NCI-H2171 (cell line): ENCODE results near the gene S100PBP.
A peak's percentile ranks its signal among the peaks of the same experiment; 100 is the strongest.
"Not testable (repeated sequence)": the region's sequence is repeated elsewhere in the genome, so short reads cannot be mapped to it uniquely, and the experiment has no call there.

ENCODE experiments used
- DNase-seq: peaks from one replicate; lab custom pipeline; 2025; lab: John Stamatoyannopoulos, UW

S100PBP gene

DNA sequence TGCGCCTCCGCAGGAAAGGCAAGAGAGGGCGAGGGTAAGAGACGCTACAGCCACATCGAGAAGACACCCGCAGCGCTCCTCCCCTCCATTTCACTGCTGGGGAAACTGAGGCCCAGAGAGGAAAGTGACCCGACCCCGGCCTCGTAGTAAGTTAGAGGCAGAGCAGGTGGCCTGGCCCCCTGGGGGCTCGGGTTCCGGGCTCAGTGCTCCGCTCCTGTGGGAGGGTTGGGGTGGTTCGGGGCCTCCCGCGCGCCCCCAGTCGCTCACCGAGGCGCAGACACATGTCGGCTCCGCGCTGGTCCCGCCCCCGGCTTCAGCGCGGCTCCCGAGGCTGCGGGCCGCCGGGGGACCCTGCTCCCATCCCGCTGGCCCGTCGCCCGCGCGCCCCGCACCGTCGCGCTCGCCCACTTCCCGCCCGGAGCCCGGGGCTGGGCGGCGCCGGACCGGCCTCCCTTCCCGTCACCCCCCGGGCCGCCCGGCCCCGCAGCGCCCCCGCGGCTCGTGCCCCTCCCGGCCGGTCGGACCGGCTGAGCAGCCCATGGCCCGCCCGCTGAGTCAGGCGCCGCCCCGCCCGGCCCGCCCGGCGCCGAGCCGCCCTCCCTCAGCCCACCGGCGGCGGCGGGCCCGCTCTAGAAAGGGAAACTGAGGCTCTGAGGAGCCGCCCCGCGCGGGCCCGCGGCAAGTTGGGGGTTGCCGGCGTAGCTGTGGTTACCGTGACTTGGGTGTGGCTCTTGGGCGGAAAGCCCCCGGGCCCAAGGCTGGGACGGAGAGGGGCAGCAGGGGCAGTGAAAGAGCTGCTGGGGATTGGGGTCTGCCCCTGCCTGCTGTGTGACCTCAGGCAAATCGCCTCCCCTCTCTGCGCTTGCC is 83.7 kb downstream of the S100PBP start, which contains the start of gene TMEM54:
Gene TMEM54, minus strand, starts transcription at position 434 of the 867 bp plus-strand sequence. Its CDS starts 151 bp downstream, at position 283.
- DNase-seq: peak; percentile 33

DNA sequence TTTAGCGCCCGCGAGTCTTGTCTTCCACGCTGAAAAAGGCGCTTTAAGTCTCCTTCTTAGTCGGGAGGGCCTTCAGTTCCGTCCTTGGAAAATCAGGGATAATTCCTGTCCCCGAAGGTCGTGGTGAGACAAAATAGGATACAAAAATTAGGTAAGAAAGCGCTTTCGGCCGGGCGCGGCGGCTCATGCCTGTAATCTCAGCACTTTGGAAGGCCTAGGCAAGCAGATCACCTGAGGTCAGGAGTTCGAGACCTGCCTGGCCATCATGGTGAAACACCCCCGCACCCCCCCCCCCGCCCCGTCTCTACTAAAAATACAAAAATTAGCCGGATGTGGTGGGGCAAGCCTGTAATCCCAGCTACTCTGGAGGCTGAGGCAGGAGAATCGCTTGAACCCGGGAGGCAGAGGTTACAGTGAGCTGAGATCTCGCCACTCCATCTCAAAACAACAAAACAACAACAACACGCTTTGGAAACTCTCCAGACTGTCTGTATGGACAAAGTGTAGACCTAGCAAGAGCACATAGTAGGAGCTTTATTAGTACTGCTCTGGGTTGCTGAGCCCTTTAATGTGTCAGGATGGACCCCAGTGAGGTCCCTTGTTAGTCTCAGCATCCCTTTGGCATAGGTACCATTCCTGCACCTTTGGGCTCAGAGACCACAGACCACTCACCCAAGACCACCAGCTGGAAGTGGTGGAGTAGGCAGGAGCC is 84.5 kb downstream of the S100PBP start:
- DNase-seq: no peak

DNA sequence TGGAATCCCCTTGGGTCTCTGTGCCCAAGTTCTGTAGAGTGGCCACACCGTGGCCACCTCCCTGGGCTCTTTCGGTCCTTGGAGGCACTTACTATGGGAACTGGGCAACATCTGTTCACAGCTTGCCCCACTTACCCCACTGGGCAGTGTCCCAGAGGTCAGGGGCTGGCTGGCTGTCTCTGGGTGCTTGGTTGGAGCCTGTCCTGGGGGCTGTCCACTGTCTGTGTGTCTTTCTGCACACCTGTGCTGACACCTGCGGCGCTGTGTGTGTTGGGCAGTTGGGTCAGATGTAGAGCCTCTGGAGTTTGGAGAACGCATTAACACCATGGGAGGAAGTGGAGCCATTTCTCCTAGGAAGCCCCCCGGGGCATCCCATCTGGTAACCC is 85.1 kb downstream of the S100PBP start:
- DNase-seq: no peak

DNA sequence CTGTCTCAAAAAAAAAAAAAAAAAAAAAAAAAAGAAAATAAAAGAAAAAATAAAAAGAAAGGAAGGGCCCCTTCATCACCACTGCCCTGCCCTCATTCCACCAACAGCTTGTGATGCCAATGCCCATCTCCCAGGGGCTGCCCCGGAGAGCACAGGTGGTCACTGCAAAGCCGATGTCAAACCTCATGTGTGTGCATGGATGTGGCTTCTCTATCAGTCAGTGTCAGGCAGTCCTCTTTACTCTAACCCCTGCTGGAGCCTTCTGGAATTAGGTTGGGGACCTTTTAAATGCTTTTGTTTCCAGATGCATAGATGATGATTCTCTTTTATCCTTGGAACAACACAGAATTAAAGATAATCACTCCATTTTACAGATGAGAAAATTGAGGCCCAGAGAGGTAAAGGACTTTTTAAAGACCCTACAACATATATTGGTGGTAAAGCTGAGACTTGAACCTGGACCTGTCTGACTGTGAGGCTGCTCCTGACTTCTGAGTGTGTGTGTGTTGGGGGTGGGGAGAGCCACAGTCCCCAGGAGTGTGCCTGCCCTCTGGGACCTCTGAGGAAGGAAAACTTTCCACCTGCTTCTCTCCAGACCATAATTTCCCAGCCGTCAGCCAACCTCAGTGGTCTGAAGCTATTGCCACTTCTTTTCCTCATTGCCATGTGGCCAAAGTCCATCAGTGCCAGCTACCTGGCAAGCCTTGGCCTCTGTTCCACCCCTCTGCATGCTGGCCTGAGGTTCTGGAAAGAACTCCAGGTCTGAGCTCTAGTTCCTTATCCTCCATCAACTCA is 86.7 kb downstream of the S100PBP start:
- no peak for DNase-seq

DNA sequence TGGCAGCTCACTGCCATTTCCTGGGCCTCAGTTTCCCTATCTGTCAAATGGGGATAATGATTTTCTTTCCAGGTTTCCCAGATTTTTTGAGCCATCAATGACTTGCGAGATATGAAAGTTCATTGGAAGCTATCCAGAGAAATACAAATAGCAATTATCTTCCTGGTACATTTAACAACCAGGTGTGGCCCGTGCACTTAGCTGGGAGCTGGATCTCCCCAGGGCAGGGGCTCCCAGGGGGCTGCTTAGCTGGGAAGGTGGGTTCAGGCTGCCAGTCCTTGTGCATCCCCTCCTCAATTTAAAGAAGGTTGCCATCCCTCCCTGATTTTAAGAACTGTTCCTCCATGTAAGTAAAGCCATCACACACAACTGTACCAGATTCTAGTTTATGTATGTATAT is 87.3 kb downstream of the S100PBP start:
- DNase-seq: no peak

DNA sequence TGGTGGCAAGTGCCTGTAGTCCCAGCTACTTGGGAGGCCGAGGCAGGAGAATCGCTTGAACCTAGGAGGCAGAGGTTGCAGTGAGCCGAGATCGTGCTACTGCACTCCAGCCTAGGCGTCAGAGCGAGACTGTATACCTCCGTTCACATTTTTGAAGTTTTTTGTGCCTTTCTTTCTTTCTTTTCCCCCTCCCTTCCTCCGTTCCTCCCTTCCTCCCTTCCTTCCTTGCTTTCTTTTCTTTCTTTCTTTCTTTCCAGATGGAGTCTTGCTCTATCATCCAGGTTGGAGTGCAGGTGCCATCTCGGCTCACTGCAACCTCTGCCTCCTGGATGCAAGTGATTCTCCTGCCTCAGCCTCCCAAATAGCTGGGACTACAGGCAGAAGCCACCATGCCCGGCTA is 88.1 kb downstream of the S100PBP start:
- DNase-seq: not testable (repeated sequence)

DNA sequence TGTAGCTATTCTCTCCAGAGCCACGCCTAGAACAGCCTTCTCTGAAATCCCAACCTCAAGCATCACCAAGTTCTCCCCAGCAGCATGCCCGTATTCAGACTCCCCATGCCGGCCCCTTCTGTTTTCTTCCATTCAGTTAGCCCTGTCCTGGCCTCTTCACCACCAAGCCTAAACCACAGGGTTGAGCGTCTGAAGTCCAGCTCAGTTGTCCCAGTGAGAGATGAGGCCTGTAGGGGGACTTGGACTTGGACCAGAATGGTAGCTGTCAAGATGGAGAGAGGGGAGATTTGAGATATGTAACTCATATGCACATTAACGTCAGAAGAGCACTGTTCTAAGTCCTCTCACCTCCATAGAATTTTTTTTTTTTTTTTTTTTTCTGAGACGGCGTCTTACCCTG is 89.2 kb downstream of the S100PBP start:
- DNase-seq: no peak

DNA sequence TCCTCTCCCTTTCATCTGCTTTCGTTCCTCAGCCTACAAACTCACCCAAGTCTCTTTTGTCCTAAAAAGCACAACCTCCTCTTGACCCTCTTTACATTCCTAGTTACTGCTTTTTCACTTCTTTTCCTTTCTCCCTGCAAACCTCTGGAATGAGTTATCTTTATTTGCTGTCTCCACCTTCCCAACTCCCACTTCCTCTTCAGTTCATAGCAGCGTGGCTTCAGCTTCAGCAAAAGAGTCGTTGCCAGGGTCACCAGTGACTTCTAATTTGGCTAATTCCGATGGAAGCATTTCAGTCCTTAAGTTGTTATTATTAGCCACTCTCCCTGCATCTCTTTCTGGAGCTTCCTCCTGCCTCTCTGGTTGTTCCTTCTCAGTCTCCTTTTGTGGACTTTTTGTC is 90.0 kb downstream of the S100PBP start:
- DNase-seq: no peak
